ENCODE results near the gene FANCD2OS. TPM values are rescaled to one million over a fixed set of nuclear protein-coding genes. Genes with fewer than 3 reads are reported as not detected.
A peak's percentile ranks its signal among the peaks of the same experiment; 100 is the strongest.
"Not testable (repeated sequence)": the region's sequence is repeated elsewhere in the genome, so short reads cannot be mapped to it uniquely, and the experiment has no call there.

FANCD2OS gene
- total RNA-seq, 1 experiment from 2014 or later = not detected

DNA sequence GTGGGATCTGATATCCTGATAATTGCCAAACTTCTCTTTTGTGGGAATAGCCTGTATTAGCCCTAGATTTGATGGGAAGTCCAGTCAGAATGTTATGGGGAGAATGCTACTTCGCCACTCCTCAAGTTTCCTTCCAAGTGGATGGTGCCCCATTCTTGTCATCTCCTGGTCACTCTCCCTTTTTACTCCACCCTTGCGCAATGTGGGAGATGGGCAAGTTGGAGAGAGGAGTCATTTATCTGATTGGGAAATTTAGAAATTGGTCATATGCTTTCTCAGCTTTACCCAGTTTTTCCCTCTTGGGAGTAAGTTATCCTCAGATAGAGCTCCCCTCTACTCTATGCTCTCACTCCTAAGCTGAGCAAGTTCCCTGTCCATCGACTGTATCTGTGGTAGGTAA is 14.4 kb downstream of the FANCD2OS start:
- DNase-seq (ENCODE audit: low spot score) = no peak

DNA sequence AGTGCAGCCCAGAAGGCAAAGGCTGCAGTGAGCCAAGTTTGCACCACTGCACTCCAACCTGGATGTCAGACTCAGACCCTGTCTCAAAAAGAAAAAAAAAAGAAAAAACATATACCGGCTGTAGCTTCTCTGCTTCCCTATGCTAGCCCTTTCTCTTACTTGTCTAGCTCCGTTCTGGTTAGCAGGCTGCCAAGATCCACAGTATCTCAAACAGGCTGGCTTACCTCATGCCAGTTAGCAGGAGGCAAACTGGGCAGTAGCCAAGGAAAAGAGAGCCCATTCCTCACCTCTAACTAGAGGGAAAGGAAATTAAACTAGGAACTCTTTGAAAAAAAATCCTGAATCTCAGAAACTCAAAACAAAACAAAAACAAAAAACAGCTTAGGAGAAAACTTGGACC is 16.7 kb downstream of the FANCD2OS start:
- not testable (repeated sequence) for DNase-seq (ENCODE audit: low spot score)

DNA sequence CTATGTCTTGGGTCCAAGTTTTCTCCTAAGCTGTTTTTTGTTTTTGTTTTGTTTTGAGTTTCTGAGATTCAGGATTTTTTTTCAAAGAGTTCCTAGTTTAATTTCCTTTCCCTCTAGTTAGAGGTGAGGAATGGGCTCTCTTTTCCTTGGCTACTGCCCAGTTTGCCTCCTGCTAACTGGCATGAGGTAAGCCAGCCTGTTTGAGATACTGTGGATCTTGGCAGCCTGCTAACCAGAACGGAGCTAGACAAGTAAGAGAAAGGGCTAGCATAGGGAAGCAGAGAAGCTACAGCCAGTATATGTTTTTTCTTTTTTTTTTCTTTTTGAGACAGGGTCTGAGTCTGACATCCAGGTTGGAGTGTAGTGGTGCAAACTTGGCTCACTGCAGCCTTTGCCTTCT is 17.3 kb downstream of the FANCD2OS start:
- DNase-seq (ENCODE audit: low spot score) = not testable (repeated sequence)

DNA sequence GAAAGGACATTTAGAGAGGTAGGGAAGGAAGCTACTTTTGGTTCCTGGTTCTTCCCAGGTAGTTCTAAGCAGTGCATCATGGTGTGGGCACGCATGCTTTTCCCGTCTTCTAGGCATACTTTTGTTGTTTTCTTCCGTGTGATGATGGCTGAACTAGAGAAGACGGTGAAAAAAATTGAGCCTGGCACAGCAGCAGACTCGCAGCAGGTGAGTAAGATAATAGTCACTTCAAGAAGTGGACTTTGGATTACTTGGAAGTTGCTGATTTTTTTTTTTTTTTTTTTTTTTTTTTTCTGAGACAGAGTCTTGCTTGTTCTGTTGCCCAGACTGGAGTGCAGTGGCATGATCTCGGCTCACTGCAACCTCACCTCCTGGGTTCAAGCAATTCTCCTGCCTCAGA is 17.9 kb downstream of the FANCD2OS start:
- no peak for DNase-seq (ENCODE audit: low spot score)

DNA sequence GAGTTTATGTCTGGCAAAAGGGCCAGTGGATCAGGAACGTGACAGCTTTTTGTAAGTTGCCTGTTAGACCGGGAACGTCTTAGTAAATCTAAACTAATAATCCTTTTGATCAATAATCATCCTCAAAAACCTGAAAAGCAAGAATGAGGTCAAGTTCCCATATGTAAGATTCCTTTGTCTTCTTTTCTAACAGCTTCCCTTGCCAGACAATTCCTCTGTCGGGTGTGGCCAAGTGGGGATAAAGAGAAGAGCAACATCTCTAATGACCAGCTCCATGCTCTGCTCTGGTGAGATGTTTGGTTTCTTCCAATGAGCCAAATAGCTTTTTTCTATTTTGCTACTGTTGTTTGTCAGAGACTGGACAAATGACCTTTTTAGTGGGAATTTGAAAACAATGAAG is 19.8 kb downstream of the FANCD2OS start:
- no peak for DNase-seq (ENCODE audit: low spot score)

DNA sequence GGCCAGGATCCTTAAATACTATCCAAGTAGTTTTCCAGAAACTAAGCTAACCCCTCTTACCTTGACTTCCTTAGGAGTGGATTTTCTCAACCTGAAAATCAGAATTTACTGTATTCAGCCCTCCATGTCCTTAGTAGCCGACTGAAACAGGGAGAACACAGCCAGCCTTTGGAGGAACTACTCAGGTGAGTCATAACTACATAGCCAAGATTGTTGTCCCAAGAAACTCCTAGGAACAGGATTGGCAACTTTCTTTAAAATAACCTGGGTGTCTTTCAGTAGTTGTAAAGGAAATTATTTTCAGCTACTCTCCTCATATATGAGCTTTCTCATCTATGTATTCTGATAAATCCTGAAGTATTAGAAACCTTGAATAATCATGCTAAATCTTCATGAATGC is 22.3 kb downstream of the FANCD2OS start:
- peak; percentile 16 for DNase-seq (ENCODE audit: low spot score)

DNA sequence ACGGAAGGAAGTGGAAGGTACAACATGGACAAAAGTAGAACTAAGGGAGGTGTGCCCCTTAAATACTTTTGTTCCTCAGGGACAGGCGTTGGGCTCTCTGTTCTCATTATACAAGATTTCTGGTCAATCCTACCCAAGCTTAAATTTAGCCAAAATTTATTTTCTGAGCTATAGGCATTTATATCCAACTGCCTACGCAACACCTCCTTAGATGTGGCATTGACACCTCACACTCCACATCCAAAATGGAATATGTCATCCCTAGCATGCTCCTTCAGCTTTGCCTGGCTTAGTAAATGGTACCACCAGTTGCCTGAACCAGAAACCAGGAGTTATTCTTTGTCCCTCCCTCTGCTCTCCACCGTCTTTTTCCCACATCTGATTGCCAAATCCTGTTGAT is 26.2 kb downstream of the FANCD2OS start:
- DNase-seq (ENCODE audit: low spot score) = no peak

DNA sequence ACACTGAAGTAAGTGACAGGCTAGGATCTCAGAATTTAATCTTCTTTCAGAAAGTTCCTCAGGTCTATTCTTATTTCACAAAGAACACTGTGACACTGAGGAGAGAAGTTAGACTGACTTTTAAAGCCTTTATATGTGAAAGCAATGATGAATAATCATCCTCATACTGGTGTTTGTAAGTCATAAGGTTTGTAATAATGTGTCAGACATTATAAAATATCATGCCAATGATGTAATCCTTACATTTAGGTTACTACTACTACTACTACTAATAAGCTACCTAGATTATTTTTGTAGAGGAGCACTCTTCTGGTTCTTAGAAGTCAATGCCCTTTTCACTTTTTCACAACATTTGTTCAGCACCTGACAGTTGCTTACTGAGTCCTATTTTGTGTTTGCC is 33.4 kb downstream of the FANCD2OS start:
- no peak for DNase-seq (ENCODE audit: low spot score)

DNA sequence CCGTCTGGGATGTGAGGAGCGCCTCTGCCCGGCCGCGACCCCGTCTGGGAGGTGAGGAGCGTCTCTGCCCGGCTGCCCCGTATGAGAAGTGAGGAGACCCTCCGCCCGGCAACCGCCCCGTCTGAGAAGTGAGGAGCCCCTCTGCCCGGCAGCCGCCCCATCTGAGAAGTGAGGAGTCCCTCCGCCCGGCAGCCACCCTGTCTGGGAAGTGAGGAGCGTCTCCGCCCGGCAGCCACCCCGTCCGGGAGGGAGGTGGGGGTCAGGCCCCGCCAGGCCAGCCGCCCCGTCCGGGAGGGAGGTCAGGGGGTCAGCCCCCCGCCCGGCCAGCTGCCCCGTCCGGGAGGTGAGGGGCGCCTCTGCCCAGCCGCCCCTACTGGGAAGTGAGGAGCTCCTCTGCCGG is 38.0 kb downstream of the FANCD2OS start:
- DNase-seq (ENCODE audit: low spot score) = not testable (repeated sequence)

DNA sequence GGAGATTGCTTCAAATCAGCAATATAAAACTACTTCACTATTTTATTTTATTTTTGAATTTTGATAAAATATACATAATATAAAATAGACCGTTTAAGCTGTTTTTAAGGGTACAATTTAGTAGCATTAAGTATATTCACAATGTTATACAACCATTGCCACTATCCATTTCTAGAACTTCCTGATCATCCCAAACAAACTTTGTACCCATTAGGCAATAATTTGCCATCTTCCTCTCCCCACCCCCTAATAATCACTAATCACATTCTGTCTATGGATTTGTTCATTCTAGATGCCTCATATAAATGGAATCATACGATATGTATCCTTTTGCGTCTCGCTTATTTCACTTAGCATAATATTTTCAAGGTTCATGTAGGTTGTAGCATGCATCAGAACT is 53.0 kb downstream of the FANCD2OS start:
- no peak for DNase-seq (ENCODE audit: low spot score)

Other genes with a start within 250 kb of the FANCD2OS start
- 0.61 and 1.5 TPM in 2 replicates for gene CIDEC, start 228.0 kb downstream of the FANCD2OS start, total RNA-seq (2014; rRNA removed; shearing (Covaris generic))
- 24.0 and 26.0 TPM in 2 replicates for gene JAGN1, start 217.6 kb downstream of the FANCD2OS start, total RNA-seq (2014; rRNA removed; shearing (Covaris generic))
- gene IL17RE, start 205.4 kb downstream of the FANCD2OS start, total RNA-seq (2014; rRNA removed; shearing (Covaris generic)) = 13.4 and 17.0 TPM in 2 replicates
- 18.6 and 23.4 TPM in 2 replicates for gene IL17RC, start 191.2 kb downstream of the FANCD2OS start, total RNA-seq (2014; rRNA removed; shearing (Covaris generic))
- 10.4 and 12.9 TPM in 2 replicates for gene CRELD1, start 174.4 kb downstream of the FANCD2OS start, total RNA-seq (2014; rRNA removed; shearing (Covaris generic))
- gene PRRT3, start 155.8 kb downstream of the FANCD2OS start, total RNA-seq (2014; rRNA removed; shearing (Covaris generic)) = 0.65 and 0.89 TPM in 2 replicates
- gene EMC3, start 121.4 kb downstream of the FANCD2OS start, total RNA-seq (2014; rRNA removed; shearing (Covaris generic)) = 35.5 and 41.7 TPM in 2 replicates
- 13.0 and 14.5 TPM in 2 replicates for gene FANCD2, start 81.8 kb downstream of the FANCD2OS start, total RNA-seq (2014; rRNA removed; shearing (Covaris generic))
- gene BRK1, start 7.4 kb upstream of the FANCD2OS start, total RNA-seq (2014; rRNA removed; shearing (Covaris generic)) = 41.7 and 42.3 TPM in 2 replicates
- gene VHL, start 33.5 kb upstream of the FANCD2OS start, total RNA-seq (2014; rRNA removed; shearing (Covaris generic)) = 24.8 and 27.4 TPM in 2 replicates
- 4.9 and 5.7 TPM in 2 replicates for gene IRAK2, start 56.7 kb upstream of the FANCD2OS start, total RNA-seq (2014; rRNA removed; shearing (Covaris generic))
- 6.7 and 6.8 TPM in 2 replicates for gene TATDN2, start 140.2 kb upstream of the FANCD2OS start, total RNA-seq (2014; rRNA removed; shearing (Covaris generic))
- not detected in 2 replicates for gene GHRL, start 184.7 kb upstream of the FANCD2OS start, total RNA-seq (2014; rRNA removed; shearing (Covaris generic))
- gene SEC13, start 212.9 kb upstream of the FANCD2OS start, total RNA-seq (2014; rRNA removed; shearing (Covaris generic)) = 152 and 162 TPM in 2 replicates

All from HT-29 (cell line).